T-helper 22 cell (primary cell): ENCODE data around the gene RAB3B.
"Not testable (repeated sequence)": the region's sequence is repeated elsewhere in the genome, so short reads cannot be mapped to it uniquely, and the experiment has no call there.

Source experiments
- DNase-seq: peaks from one replicate; pipeline ENCODE4 v3.0.0-alpha.2; 2020; ENCODE audit warnings: low read depth

RAB3B gene

DNA sequence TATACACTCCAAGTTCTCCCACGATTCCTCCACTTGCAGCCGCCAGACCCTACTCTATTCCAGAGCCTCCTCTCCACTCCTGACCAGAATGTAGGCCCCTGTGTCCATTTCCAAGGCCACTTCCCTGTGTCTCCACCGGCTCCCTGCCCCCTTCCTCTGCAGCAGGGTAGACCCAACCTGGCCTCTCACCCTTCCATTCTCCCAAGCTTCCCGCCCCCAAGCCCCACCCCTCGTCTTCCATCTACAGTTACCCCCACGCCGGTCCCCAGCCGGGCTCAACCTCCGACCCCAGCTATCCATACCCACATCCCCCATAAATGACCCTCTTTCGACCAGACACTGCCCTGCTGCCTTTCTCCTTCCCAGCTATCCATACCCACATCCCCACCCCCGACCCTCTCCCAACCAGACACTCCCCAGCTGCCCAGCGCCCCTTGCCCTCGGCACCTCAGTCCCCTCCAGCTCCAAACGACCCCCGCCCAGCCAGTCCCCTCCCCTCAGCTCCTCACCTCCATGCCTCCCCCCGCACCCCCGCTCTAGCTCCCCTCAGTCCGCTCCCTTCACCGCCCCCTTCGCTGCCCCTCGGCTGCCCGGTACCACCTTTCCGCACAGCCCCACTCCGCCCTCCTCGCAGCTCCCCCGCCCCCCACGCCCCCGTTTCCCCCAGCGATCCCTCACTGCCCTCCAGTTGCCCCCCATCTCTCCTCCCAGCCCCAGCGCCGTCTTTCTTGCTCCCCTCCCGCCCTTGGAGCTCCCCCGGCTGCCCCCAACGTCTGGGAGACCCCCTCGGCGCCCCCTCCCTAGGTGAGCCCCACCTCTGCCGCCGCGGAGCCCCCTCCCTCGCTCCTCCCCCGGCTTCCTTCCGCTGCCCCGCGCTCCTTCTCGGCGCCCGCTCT is 670 bp downstream of the RAB3B start:
- DNase-seq = no peak

- DNase-seq = no peak
Measured at GRCh38 chr1:51988254-51988653, 2.2 kb downstream of the RAB3B start.

GRCh38 chr1:51986718-51987117 is 3.8 kb downstream of the RAB3B start:
- no peak for DNase-seq

DNA sequence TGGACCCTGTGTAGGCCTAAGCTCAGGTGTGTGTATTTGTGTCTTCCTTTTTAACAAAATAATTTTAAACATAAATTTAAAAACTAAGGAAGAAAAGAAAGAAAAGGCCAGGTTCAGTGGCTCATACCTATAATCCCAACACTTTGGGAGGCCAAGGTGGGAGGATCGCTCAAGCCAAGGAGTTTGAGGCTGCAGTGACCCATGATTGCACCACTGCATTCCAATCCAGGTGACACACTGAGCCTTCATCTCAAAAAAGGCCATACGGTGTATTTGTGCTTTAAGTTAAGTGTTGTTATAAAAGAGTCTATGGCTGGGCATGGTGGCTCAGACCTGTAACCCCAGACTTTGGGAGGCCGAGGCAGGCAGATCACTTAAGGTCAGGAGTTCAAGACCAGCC is 8.3 kb downstream of the RAB3B start:
- DNase-seq = no peak

- DNase-seq = no peak
Measured at GRCh38 chr1:51981555-51981954, 8.9 kb downstream of the RAB3B start.

DNA sequence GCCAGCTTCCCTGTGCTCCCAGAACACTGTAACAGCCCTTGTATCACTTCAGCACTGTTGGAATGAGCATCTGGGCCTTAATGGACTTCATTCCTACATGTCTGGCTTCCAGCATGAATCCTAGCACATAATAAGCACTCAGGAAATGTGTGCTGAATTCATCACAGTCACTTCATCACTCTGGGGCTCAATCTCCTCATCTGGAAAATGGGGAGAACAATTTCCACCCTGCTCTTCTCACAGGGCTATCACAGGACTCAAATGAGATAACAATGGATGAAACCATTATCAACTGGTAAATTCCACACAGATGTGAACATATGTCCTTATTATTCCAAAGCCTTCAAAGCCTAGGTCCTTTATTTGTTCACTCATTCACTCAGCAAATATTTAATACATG is 12.4 kb downstream of the RAB3B start:
- DNase-seq = no peak

DNA sequence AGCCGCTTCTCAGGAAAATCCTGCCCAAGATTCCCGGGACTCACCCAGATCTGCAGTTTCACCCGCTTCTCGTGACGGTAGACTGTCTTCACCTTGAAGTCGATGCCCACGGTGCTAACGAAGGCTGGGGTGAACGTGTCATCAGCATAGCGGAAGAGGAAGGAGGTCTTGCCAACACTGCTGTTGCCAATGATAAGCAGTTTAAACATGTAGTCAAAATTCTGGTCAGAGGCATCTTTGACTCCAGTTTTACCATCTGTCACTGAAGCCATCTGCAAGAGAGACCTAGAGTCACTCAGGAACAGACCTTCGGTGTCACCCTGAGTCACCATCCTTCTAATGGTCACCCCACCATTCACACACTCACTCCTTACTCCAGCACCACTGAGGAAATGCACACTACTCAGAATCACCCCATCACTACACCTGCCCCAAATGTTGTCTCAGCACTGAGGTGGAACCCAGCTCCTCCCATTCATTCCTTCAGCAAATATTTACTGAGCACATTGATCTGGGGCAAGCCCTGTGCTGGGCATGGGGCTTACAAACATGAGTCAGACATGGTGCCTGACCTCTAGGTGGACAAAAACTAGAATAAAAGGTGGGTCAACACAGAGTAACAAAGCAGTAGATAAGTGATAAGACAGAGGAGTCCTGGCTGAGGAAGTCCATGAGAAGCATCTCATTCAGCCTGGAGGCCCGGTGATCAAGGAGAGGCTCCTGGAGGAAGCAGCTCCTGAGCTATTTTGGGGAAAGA is 13.5 kb downstream of the RAB3B start:
- DNase-seq = no peak

- DNase-seq = no peak
Measured at GRCh38 chr1:51973587-51974474, 16.7 kb downstream of the RAB3B start.

GRCh38 chr1:51969038-51969705 is 21.3 kb downstream of the RAB3B start:
- no peak for DNase-seq

GRCh38 chr1:51968632-51969031 is 21.9 kb downstream of the RAB3B start:
- no peak for DNase-seq

DNA sequence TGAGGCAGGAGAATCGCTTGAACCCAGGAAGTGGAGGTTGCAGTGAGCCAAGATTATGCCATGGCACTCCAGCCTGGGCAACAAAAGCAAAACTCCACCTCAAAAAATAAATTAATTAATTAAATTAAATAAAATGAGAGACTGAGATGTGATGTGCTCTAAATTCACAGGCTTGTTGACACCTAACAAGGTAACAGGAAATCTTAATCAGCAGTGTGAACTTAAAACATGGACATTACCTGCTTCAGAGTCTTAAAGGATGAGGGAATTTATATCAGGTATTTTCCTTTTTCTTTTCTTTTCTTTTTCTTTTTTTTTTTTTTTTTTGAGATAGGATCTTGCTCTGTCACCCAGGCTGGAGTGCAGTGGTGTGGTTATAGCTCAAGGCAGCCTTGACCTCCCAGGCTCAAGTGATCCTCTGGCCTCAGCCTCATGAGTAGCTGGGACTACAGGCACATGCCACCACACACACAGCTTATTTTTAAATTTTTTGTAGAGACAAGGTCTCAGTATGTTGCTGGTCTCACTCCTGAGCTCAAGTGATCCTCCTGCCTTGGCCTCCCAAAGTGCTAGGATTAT is 23.2 kb downstream of the RAB3B start:
- DNase-seq = not testable (repeated sequence)

GRCh38 chr1:51966559-51966958 is 23.9 kb downstream of the RAB3B start:
- no peak for DNase-seq

DNA sequence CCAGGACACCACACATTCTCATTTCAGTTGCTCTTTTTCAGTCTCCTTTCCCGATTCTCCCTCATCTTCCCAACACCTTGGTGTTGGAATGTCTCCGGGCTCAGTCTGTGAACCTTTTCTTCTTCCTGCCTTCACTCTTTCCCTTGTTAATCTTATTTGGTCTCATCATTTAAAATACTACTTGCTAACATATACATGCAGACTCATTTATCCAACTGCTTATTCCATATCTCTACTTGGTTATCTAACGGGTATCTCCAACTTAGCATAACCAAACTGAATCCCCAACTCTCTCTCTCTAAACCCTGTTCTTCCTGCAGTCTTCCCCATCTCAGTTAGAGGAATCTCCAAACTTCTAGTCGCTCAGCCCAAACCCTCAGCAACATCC is 26.2 kb downstream of the RAB3B start:
- DNase-seq = no peak

- DNase-seq = no peak
Measured at GRCh38 chr1:51963592-51964308, 26.8 kb downstream of the RAB3B start.

- no peak for DNase-seq
Measured at GRCh38 chr1:51962486-51963356, 27.8 kb downstream of the RAB3B start.

DNA sequence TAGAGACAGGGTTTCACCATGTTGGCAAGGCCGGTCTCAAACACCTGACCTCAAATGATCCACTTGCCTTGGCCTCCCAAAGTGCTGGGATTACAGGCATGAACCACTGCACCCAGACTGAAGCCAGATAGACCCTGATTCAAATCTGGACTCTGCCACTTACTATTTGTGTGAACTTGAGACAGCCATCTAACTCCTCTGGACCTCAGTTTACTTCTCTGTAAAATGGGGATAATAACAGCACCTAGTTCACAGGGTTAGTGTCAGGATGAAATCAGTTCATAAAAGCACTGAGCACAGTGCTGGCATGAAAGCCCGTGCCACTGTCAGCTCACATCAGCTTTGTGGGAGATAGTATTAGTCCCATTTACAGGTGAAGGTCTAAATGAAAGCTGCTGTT is 28.5 kb downstream of the RAB3B start:
- no peak for DNase-seq

- no peak for DNase-seq
Measured at GRCh38 chr1:51961231-51961630, 29.3 kb downstream of the RAB3B start.

- no peak for DNase-seq
Measured at GRCh38 chr1:51960262-51960661, 30.2 kb downstream of the RAB3B start.

DNA sequence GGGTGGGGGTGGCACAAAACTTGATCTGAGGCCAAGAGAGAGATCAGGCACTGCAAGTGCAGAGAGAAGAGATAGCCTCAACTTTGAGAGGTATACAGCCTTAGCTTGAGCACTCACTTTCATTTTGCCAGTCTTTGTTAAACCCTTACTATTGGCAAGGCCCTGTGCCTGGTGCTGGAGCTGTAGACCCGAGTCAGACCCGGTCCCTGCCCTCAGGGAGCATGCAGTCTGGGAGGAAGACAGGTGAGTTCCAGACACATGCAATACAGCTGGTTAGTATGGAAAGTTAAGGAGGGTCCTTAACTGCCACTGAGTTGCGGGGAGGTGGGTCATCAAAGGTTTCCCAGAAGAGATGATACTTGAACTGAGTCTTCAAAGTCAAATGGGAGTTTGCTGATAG is 31.7 kb downstream of the RAB3B start:
- no peak for DNase-seq

GRCh38 chr1:51957618-51958017 is 32.9 kb downstream of the RAB3B start:
- DNase-seq = no peak
